GM12872 (cell line): ENCODE data around the gene DUSP2.
A peak's percentile ranks its signal among the peaks of the same experiment; 100 is the strongest.

Experiments used
- TF ChIP-seq, protein P1 (sequence below): IDR thresholded peaks from 3 replicates; pipeline ENCODE4 v1.5.1; 2011; ENCODE audit warnings: low read depth, mild to moderate bottlenecking, low read length, moderate library complexity; ENCODE audit not compliant: insufficient read depth

DUSP2 gene

GRCh38 chr2:96122391-96122790 is 22.8 kb downstream of the DUSP2 start:
- TF ChIP-seq, protein P1, sequence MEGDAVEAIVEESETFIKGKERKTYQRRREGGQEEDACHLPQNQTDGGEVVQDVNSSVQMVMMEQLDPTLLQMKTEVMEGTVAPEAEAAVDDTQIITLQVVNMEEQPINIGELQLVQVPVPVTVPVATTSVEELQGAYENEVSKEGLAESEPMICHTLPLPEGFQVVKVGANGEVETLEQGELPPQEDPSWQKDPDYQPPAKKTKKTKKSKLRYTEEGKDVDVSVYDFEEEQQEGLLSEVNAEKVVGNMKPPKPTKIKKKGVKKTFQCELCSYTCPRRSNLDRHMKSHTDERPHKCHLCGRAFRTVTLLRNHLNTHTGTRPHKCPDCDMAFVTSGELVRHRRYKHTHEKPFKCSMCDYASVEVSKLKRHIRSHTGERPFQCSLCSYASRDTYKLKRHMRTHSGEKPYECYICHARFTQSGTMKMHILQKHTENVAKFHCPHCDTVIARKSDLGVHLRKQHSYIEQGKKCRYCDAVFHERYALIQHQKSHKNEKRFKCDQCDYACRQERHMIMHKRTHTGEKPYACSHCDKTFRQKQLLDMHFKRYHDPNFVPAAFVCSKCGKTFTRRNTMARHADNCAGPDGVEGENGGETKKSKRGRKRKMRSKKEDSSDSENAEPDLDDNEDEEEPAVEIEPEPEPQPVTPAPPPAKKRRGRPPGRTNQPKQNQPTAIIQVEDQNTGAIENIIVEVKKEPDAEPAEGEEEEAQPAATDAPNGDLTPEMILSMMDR, result no peak

- TF ChIP-seq, protein P1, result no peak
These were observed 23.8 kb downstream of the DUSP2 start for GRCh38 chr2:96121414-96121813.

DNA sequence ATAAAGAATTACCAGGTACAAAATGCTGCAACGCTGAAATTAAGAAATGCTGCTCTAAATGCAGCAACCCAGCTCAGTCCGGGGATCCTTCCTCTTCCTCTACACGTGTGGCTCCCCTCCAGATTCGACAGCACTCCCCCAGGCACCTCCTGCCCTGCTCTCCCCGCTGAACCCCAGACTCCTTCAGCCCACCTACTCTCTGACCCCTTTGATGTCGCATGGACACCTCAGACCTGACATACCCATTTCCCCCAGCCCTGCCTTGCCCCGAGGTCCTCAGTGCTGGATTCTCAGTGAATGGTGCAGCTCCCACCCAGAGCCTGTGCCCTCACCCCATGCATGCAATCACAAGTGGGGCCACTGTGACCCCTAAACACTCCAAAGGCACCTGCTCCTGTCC is 24.2 kb downstream of the DUSP2 start:
- TF ChIP-seq, protein P1, result no peak

DNA sequence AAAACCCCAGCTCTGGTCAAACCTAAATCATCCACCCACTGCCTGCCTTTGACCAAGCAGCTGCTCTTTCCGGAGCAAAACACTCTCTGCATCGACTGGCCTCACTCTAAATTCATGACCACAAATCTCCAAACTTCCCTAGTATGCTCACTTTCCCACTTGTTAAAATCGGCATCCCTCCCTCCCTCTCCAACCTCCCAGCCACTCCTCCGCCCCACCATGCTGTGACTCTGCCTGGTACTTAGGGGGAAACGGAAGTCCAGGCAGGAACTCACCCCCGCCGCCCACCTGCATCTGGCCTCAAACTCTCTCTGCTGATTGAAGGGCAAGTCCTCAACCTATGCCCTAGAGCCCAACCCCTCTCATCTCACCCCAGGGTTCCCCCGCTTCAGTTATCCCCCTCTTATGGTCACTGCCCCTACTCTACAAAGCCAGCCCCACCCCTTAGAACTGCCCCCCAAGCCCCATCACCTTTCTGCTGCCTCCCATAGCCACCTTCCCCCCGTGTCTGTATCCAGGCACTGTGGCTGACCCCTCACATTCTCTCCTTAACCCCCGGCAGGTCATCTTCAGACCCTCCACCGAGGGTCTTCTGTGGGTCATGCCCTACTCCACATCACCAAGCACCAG is 25.0 kb downstream of the DUSP2 start:
- TF ChIP-seq, protein P1, result no peak

DNA sequence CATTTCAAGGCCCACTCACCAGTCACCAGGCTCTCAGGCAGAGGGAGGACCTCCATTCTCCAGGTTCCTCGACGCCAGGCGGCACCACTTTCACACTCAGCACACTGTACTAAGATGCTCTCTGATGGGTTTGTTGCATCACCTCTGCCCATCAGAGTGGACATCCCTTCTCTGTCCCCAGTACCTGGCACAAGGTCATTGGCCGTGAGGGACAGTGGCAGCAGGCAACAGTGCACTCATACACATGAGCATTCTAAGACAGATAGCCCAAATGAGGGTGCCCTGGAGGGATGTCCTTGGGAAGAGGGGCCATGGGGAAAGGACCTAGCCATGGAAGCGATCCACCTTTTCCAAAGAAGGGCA is 25.9 kb downstream of the DUSP2 start:
- TF ChIP-seq, protein P1, result no peak

DNA sequence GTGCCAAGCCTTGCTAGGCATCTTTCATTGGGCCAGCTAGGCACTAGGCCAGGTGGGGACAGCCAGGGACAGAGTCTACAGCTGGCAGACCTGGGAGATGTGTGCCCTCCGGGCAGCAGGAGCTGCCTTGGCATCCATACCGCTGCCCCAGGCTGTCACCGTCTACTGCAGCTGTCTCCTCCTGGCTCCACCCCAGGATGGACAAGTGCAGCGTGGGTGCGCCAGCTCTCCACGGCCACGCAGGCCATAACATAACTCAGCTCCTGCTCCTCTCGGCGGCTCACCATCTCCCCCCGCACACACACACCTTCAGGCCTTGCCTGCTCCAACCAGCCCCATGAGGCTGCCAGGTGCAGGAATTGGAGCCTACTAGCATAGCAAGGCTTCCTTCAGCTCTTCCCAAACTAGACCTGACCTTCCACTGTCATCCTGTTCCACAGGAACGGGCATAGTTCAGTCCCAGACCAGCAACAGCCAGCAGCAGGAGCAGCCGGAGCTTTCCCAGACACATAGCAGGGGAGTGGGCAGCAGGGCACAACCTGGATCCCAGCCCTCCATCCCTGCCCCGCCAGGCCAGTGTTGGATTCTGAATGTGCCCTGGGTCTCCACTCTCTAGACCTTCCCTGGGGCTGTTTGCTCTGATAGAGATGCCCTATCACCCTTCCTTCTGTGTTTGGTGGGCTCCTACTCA is 26.4 kb downstream of the DUSP2 start:
- TF ChIP-seq, protein P1, result no peak

DNA sequence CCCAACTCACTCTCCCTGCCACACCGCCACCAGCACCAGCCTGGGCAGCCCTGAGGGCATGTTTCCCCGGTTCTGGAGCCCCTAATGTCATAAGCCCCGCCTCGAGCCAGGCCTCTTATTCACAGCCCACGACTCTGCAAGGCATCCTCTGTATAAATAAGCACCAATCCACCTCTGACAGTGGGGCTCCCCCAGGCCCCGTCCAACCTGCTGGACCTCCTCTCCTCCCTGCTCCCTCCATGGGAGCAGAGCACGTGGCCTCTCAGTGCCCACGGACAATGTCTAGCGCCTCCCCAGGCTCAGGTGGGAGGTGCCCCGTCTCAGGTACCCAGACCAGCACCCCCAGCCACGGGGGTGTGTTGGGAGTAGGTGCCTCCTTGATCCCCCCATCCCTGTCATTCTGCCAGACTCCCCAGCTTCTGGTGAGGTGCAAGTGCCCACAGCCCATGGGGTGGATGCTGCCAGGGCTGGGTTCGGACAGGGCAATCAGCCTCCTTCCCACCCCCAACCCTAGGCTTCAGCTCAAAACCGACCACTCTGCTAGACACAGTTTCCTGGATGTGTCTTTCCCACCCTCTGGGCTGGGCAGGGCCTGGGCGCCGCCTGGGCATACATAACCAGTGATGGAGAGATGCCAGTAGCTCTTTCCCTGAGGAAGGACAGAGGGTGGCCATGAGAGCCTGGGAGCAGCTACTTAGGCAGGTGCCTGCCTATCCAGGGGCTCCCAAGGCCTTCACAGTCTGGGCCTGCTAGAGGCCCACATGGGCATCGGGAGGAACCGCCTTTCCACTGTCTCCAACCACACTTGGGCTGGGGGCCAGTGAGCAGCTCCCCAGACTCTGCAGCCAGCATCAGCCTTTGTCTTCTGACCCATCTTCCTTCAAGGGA is 27.3 kb downstream of the DUSP2 start:
- TF ChIP-seq, protein P1, result peak; percentile 41
